ENCODE data around the gene FBXL2.

GRCh38 chr3:33240261-33240660, 37.0 kb upstream of the FBXL2 start:
- no peak for TF ChIP-seq CTCF (IDR thresholded peaks at IDR 0.05; ENCODE audit: insufficient read depth, low read depth, low read length)
- no peak for TF ChIP-seq EZH2 (IDR thresholded peaks at IDR 0.05; ENCODE audit: insufficient read depth, low read length)

All from astrocyte (in vitro differentiated cells and primary cell).